Activated naive CD4-positive, alpha-beta T cell treated with anti-CD3 and anti-CD28 coated beads for 36 hours (primary cell): ENCODE measurements around the gene WDR20. TPM values are rescaled to one million over a fixed set of nuclear protein-coding genes. Genes with fewer than 3 reads are reported as not detected.
A peak's percentile ranks its signal among the peaks of the same experiment; 100 is the strongest.
"Not testable (repeated sequence)": the region's sequence is repeated elsewhere in the genome, so short reads cannot be mapped to it uniquely, and the experiment has no call there.

Experiments
- CTCF ChIA-PET: fragments of 350-600 bp; sonication (Branson Sonifier 250); formaldehyde crosslinking; loops from one replicate; lab custom pipeline; 2021; ENCODE audit warnings: antibody characterized with exemption; lab: Charles Lee
- DNase-seq: peaks from one replicate; pipeline ENCODE4 v3.0.0-alpha.2; 2020
- H3K27ac Mint-ChIP-seq: one replicate; pipeline ENCODE4 v1.8.0; 2021; ENCODE audit warnings: mild to moderate bottlenecking, mixed read lengths
- H3K27me3 Mint-ChIP-seq: one replicate; pipeline ENCODE4 v1.8.0; 2021; ENCODE audit warnings: low read depth, mixed read lengths
- H3K36me3 Mint-ChIP-seq: one replicate; pipeline ENCODE4 v1.8.0; 2021; ENCODE audit warnings: low read depth, mixed read lengths
- H3K4me1 Mint-ChIP-seq: one replicate; pipeline ENCODE4 v1.8.0; 2021; ENCODE audit warnings: low read depth, mixed read lengths
- H3K4me3 Mint-ChIP-seq: one replicate; pipeline ENCODE4 v1.8.0; 2021; ENCODE audit warnings: mild to moderate bottlenecking, moderate library complexity, mixed read lengths
- H3K9me3 Mint-ChIP-seq: one replicate; pipeline ENCODE4 v1.8.0; 2021; ENCODE audit warnings: mixed read lengths
- intact Hi-C: fragments of 100-400 bp; cut with micrococcal nuclease; formaldehyde crosslinking; loops from one replicate; pipeline ENCODE4 v1.15.1; 2023
- total RNA-seq, 2 experiments: library from RNA; stranded (reverse); gene quantifications; one replicate each; pipeline ENCODE4 v1.2.3, GENCODE V29; 2021

The WDR20 gene
- total RNA-seq, 2 experiments from 2014 or later: 20.5 to 21.4 TPM

GRCh38 chr14:102135456-102135855 lies 4.2 kb upstream of the WDR20 start:
- H3K27me3 Mint-ChIP-seq, H3K4me1 Mint-ChIP-seq, H3K36me3 Mint-ChIP-seq, H3K4me3 Mint-ChIP-seq, DNase-seq, CTCF ChIA-PET, H3K27ac Mint-ChIP-seq, intact Hi-C loops, H3K9me3 Mint-ChIP-seq: not testable (repeated sequence)

GRCh38 chr14:102138535-102138934 lies 1.2 kb upstream of the WDR20 start:
- CTCF ChIA-PET: interaction anchor here (0.7 to 1.0 kb wide), 3 partner anchors 44 to 179 kb away, joined by 3 to 6 read pairs (median 4); no protein-coding TSS in a partner anchor
- H3K27me3 Mint-ChIP-seq: no peaks in the 10 kb centered on the region
- H3K36me3 Mint-ChIP-seq: peaks cover 5% of the 10 kb centered on the region
- H3K9me3 Mint-ChIP-seq: no peaks in the 10 kb centered on the region
- peak overlapping the region; percentile 95 for H3K4me3 Mint-ChIP-seq
- H3K4me1 Mint-ChIP-seq: peaks cover 24% of the 10 kb centered on the region
- DNase-seq: no peak
- intact Hi-C loops: loop anchor here (2.0 kb wide), 3 partner anchors 174 to 378 kb away; partner anchors contain the start of genes CINP, DYNC1H1, PPP2R5C and TECPR2
- H3K27ac Mint-ChIP-seq: no peak overlapping the region

DNA sequence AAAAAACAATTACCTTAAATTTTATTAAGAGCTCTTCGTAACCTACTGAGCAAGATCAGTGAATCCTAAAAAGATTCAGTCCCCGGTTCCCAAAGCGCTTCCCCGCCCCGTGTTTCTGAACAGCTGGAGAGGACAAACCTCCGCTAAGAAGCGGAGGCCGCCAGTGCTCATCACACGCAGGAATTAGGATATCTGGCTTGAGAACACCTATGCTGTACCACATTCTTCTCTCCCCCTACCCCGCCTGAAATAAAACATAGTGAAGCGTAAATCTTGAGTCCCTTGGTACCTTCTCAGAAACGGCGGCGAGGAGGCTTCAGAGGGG lies 774 bp upstream of the WDR20 start:
- Mint-ChIP-seq H3K36me3 (peaks cover 4% of the 10 kb centered on the region), H3K4me1 (peaks cover 24% of the 10 kb centered on the region), H3K27ac (peak overlapping the region; percentile 65), H3K27me3 (no peaks in the 10 kb centered on the region), H3K9me3 (no peaks in the 10 kb centered on the region), H3K4me3 (peak overlapping the region; percentile 95)
- no peak for DNase-seq
- CTCF ChIA-PET: interaction anchor here (0.7 to 1.0 kb wide), 3 partner anchors 43 to 179 kb away, joined by 3 to 6 read pairs (median 4); no protein-coding TSS in a partner anchor
- intact Hi-C loops: loop anchor here (1.0 to 2.0 kb wide), 9 partner anchors 45 to 378 kb away; partner anchors contain the start of genes CINP, DYNC1H1, PPP2R5C and TECPR2

- CTCF ChIA-PET: interaction anchor here (0.6 to 0.9 kb wide), 2 partner anchors 14 to 298 kb away, joined by 3 read pairs; no protein-coding TSS in a partner anchor
- Mint-ChIP-seq H3K4me1 (peaks cover 27% of the 10 kb centered on the region), H3K9me3 (no peaks in the 10 kb centered on the region), H3K36me3 (peaks cover 5% of the 10 kb centered on the region), H3K27me3 (no peaks in the 10 kb centered on the region), H3K27ac (peak overlapping the region; percentile 94), H3K4me3 (peak overlapping the region; percentile 95)
- DNase-seq: peak; percentile 55
- intact Hi-C loops: loop anchor here (1.0 kb wide), 1 partner anchor 53 kb away; the partner anchor contains the start of gene HSP90AA1
Measured at GRCh38 chr14:102140027-102140749, 491 bp downstream of the WDR20 start.

DNA sequence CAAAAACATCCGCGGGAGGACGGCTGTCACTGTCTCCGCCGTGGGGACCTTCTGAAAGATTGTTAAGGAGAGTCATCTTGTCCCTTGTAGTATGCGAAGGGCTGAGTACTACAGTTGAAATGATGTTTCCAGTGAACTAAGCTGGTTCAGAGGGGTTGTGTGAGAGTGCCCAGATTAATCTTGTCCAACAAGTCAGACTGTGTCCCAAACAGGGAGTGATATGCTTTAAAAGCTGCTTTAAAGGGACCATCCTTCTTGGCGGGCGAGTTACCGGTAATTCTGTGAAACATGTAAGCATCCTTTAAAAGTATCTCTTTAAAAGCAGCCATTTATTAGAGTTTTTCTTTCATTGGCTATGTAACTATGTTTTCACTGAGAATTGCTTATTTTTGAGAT lies 1.1 kb downstream of the WDR20 start:
- no peak for DNase-seq
- Mint-ChIP-seq H3K4me1 (peaks cover 33% of the 10 kb centered on the region), H3K4me3 (peak overlapping the region; percentile 95), H3K27ac (peak overlapping the region; percentile 94), H3K9me3 (no peaks in the 10 kb centered on the region), H3K36me3 (peaks cover 5% of the 10 kb centered on the region), H3K27me3 (no peaks in the 10 kb centered on the region)
- CTCF ChIA-PET: interaction anchor here (0.9 kb wide), 1 partner anchor 297 kb away, joined by 3 read pairs; no protein-coding TSS in a partner anchor
- intact Hi-C loops: loop anchor here (1.0 kb wide), 1 partner anchor 53 kb away; the partner anchor contains the start of gene HSP90AA1

DNA sequence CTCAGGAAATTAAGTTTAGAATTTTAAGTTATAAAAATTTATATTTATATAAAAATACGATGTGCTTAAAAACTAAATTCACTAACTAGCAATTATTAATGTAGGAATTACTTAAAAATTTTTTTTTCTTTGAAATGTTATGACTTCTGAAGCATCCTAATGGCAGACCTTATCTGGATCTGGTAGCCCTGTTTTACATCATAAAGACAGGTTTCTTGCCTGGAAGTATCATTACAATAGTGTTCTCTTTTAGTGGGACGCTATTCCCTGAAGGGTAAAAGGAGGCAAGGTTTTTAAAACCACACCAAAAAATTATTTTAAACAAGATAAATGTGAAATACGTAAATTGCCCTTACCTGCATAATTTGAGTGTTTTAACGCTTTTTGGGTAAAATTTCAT lies 2.1 kb downstream of the WDR20 start:
- no peak for DNase-seq
- H3K27ac Mint-ChIP-seq: no peak overlapping the region
- H3K4me3 Mint-ChIP-seq: no peak overlapping the region
- CTCF ChIA-PET: no interaction called here
- intact Hi-C loops: no loop called here
- H3K36me3 Mint-ChIP-seq: peaks cover 7% of the 10 kb centered on the region
- no peaks in the 10 kb centered on the region for H3K27me3 Mint-ChIP-seq
- H3K9me3 Mint-ChIP-seq: no peaks in the 10 kb centered on the region
- peaks cover 43% of the 10 kb centered on the region for H3K4me1 Mint-ChIP-seq

DNA sequence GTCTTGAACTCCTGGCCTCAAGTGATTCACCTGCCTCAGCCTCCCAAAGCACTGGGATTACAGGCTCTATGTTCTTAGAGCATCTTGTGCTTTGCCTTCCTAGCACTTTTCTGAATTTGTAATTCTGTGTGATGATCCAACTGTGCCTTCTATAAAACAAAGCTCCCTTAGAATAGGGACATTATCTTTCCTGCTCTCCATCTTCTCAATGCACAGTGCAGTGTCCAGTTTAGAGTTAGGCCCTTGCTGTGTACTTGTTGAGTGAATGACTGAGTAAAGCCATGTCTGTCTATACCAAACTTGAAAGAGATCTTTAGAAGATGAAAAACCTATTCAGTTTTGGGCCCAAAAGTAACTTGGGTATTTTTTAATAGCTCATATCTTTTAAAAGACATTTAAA lies 5.2 kb downstream of the WDR20 start:
- CTCF ChIA-PET: interaction anchor here (1.2 kb wide), 1 partner anchor 76 kb away, joined by 3 read pairs; no protein-coding TSS in a partner anchor
- peaks cover 47% of the 10 kb centered on the region for H3K4me1 Mint-ChIP-seq
- DNase-seq: no peak
- peaks cover 14% of the 10 kb centered on the region for H3K36me3 Mint-ChIP-seq
- H3K9me3 Mint-ChIP-seq: no peaks in the 10 kb centered on the region
- no peak overlapping the region for H3K27ac Mint-ChIP-seq
- no peak overlapping the region for H3K4me3 Mint-ChIP-seq
- no peaks in the 10 kb centered on the region for H3K27me3 Mint-ChIP-seq
- intact Hi-C loops: no loop called here

GRCh38 chr14:102145395-102145794 lies 5.7 kb downstream of the WDR20 start:
- Mint-ChIP-seq H3K27me3 (no peaks in the 10 kb centered on the region), H3K36me3 (peaks cover 14% of the 10 kb centered on the region), H3K27ac (no peak overlapping the region), H3K4me1 (peaks cover 47% of the 10 kb centered on the region), H3K9me3 (no peaks in the 10 kb centered on the region), H3K4me3 (no peak overlapping the region)
- intact Hi-C loops: no loop called here
- DNase-seq: no peak
- CTCF ChIA-PET: no interaction called here

DNA sequence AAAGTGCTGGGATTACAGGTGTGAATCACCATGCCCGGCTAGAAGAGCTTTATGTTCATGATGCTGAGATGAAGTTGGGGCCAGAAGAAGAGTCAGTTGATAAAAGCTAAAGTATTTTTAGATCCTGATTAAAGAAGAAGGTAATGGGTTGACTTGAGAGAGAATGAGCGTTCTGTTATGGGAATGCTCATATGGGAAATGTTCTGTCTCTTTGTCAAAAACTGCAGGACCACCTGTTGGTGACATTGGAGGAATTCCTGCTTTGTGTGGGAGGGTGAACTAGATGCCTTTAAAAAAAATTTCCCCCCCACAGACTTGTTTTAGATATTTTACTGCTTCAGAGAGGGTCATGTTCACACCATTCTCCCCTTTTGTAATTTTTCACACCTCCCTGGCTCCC lies 6.7 kb downstream of the WDR20 start:
- Mint-ChIP-seq H3K27ac (no peak overlapping the region), H3K4me1 (peaks cover 40% of the 10 kb centered on the region), H3K9me3 (no peaks in the 10 kb centered on the region), H3K4me3 (no peak overlapping the region), H3K36me3 (peaks cover 20% of the 10 kb centered on the region), H3K27me3 (no peaks in the 10 kb centered on the region)
- intact Hi-C loops: no loop called here
- no peak for DNase-seq
- CTCF ChIA-PET: no interaction called here

DNA sequence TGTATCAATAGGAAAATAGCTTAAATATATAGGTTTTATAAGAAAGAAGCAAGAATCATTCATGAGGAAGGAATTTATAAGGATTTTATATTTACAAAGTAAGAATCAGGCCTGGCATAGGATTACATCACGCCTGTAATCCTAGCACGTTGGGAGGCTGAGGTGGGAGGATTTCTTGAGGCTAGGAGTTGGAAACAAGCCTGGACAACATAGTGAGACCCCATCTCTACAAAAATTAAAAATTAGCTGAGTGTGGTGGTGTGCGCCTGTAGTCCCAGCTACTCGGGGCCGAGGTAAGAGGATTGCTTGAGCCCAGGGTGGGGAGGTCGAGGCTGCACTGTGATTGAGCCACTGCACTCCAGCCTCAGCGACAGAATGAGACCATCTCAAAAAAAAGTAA lies 10.4 kb downstream of the WDR20 start:
- peaks cover 48% of the 10 kb centered on the region for H3K4me1 Mint-ChIP-seq
- DNase-seq: no peak
- CTCF ChIA-PET: no interaction called here
- no peaks in the 10 kb centered on the region for H3K27me3 Mint-ChIP-seq
- no peak overlapping the region for H3K4me3 Mint-ChIP-seq
- H3K9me3 Mint-ChIP-seq: peaks cover 3% of the 10 kb centered on the region
- intact Hi-C loops: no loop called here
- H3K27ac Mint-ChIP-seq: no peak overlapping the region
- H3K36me3 Mint-ChIP-seq: peaks cover 26% of the 10 kb centered on the region

DNA sequence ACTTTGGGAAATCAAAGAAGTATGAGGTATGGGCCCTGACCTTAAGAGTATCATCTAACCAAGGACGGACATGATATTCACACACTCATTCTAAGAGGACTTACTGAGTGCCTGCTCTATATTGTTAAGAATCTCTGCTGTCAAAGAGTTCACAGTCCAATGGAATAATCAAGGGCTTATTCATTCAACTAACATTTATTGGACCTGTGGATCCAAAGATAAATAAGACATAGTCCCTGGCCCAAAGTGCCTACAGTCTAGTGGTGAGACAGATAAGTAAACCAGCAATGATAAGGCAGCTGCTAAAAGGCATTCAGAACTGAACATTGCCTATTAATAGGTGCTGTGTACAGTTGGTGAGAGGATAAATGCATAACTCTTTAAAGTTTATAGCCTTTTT lies 11.0 kb downstream of the WDR20 start:
- no peak for DNase-seq
- peaks cover 3% of the 10 kb centered on the region for H3K9me3 Mint-ChIP-seq
- CTCF ChIA-PET: interaction anchor here (0.7 kb wide), 1 partner anchor 12 kb away, joined by 5 read pairs; no protein-coding TSS in a partner anchor
- no peaks in the 10 kb centered on the region for H3K27me3 Mint-ChIP-seq
- intact Hi-C loops: no loop called here
- no peak overlapping the region for H3K4me3 Mint-ChIP-seq
- H3K27ac Mint-ChIP-seq: no peak overlapping the region
- peaks cover 26% of the 10 kb centered on the region for H3K36me3 Mint-ChIP-seq
- peaks cover 46% of the 10 kb centered on the region for H3K4me1 Mint-ChIP-seq

GRCh38 chr14:102151411-102151810 lies 11.7 kb downstream of the WDR20 start:
- CTCF ChIA-PET: interaction anchor here (0.7 kb wide), 1 partner anchor 11 kb away, joined by 5 read pairs; no protein-coding TSS in a partner anchor
- DNase-seq, H3K9me3 Mint-ChIP-seq, H3K4me3 Mint-ChIP-seq, intact Hi-C loops, H3K27me3 Mint-ChIP-seq, H3K27ac Mint-ChIP-seq: not testable (repeated sequence)
- peaks cover 42% of the 10 kb centered on the region for H3K4me1 Mint-ChIP-seq
- H3K36me3 Mint-ChIP-seq: peaks cover 26% of the 10 kb centered on the region
